PFSK-1 (cell line): Measurements from ENCODE around the gene SERPINA5.

Experiments
- FOXP2 ChIP-seq: optimal IDR thresholded peaks from 2 replicates; pipeline ENCODE3; 2011; ENCODE audit warnings: borderline replicate concordance, control low read depth, inconsistent platforms; ENCODE audit not compliant: insufficient read depth; ENCODE audit errors: extremely low read length, extremely low read depth
- POLR2AphosphoS5 ChIP-seq: IDR thresholded peaks from 2 replicates; pipeline ENCODE4 v1.6.1; 2012; ENCODE audit warnings: low read depth, mild to moderate bottlenecking, control low read depth, low read length, moderate library complexity
- SIN3A ChIP-seq: IDR thresholded peaks from 2 replicates; pipeline ENCODE4 v1.6.1; 2012; ENCODE audit warnings: mild to moderate bottlenecking, low read length, moderate library complexity, borderline replicate concordance; ENCODE audit not compliant: insufficient read depth
- TAF1 ChIP-seq: IDR thresholded peaks from 2 replicates; pipeline ENCODE4 v1.6.1; 2012; ENCODE audit warnings: low read length, control low read depth, borderline replicate concordance; ENCODE audit not compliant: insufficient read depth
- TF ChIP-seq, protein P1 (sequence below), 2 experiments: IDR thresholded peaks; 2 replicates each; pipeline versions ENCODE4 v1.6.1 to v1.8.0; 2011 to 2012; ENCODE audit warnings: low read depth in 2 of 2, low read length in 2 of 2, control low read depth in 1 of 2, inconsistent platforms in 1 of 2, mild to moderate bottlenecking in 1 of 2, moderate library complexity in 1 of 2; ENCODE audit not compliant: insufficient read depth in 1 of 2

Gene SERPINA5

DNA sequence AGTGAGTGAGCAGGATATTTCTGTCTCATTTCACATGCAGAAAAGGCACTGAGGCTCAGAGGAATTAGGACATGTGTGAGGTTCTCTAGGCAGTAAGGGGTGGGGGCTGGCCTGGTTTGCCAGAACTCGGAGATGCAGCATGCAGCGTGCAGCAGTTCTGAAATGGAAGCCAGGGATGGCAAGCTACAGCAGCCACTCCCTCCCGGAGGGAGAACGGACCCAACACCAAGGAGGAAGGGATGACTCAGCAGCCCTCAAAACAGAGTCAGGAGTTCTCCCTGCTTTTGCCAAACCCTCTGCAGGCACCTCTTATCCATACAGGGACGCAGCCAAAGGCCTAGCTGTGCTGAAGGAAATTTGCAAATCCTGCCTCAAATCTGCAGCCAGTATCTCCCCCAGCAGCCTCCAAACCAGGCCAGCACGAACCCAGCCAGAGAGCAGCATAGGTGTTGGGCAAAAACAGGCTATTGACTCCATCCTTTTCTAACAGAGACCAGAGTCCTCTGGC is 20.7 kb downstream of the SERPINA5 start:
- TF ChIP-seq SIN3A (no peak), TAF1 (no peak)

DNA sequence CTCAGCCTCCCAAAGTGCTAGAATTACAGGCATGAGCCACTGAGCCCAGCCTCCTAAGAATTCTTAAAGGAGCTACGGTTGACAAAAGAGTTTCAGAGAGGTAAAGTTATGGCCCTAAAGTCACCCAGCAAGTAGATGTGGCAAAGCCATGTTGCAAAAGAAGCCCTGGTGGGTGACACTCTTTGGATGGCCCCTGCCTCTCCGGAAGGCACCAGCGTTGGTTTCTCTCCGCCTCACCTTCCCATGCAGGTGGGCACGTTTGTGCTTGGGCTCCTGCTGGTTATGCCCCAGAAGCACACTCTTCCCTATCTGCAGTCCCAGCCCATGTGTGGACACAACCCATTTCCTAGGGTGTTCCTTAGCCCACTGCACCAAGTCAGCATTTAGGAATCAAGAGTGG is 21.5 kb downstream of the SERPINA5 start:
- no peak for TF ChIP-seq FOXP2

DNA sequence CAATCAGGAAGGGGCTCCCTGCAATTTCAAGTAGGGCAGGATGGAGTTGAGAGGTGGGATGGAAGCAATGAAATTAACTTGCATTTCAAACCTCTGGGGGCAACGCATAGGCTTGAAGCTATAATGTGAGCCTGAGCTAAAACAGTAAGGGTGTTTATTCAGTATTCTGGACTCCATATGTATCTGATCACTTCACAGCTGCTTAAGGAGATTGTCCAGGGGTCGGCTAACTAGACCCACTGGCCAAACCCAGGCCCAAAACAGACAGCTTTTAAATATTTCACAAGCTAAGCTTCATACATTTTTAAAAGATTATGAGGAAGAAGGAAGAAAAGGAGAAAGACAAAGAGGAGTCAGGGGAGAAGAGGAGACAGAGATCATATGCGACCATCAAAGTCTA is 24.1 kb downstream of the SERPINA5 start:
- TF ChIP-seq TAF1 (no peak), POLR2AphosphoS5 (no peak), SIN3A (no peak), FOXP2 (no peak)
- TF ChIP-seq, protein P1, sequence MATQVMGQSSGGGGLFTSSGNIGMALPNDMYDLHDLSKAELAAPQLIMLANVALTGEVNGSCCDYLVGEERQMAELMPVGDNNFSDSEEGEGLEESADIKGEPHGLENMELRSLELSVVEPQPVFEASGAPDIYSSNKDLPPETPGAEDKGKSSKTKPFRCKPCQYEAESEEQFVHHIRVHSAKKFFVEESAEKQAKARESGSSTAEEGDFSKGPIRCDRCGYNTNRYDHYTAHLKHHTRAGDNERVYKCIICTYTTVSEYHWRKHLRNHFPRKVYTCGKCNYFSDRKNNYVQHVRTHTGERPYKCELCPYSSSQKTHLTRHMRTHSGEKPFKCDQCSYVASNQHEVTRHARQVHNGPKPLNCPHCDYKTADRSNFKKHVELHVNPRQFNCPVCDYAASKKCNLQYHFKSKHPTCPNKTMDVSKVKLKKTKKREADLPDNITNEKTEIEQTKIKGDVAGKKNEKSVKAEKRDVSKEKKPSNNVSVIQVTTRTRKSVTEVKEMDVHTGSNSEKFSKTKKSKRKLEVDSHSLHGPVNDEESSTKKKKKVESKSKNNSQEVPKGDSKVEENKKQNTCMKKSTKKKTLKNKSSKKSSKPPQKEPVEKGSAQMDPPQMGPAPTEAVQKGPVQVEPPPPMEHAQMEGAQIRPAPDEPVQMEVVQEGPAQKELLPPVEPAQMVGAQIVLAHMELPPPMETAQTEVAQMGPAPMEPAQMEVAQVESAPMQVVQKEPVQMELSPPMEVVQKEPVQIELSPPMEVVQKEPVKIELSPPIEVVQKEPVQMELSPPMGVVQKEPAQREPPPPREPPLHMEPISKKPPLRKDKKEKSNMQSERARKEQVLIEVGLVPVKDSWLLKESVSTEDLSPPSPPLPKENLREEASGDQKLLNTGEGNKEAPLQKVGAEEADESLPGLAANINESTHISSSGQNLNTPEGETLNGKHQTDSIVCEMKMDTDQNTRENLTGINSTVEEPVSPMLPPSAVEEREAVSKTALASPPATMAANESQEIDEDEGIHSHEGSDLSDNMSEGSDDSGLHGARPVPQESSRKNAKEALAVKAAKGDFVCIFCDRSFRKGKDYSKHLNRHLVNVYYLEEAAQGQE (IDR thresholded peaks at IDR 0.05; ENCODE audit: insufficient read depth in 1 of 2, low read depth in 2 of 2, low read length in 2 of 2): no peak

DNA sequence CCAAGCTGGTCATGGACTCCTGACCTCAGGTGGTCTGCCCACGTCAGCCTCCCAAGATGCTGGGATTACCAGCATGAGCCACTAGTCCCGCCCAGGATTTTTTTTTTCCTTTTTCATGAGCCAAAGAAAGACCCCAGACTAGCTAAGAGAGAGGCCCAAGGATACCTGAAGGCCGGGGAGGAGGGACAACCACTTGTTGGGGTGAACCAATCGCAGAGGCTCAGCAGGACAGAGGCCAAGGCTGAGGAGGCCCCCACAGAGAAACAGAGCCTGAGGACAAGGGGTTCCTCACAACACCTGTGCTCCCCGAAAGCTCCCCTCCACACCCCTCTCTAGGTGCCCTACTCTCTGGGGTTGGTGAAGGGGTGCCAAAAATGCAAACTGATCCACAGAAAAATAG is 30.0 kb downstream of the SERPINA5 start:
- TF ChIP-seq POLR2AphosphoS5: no peak
- TF ChIP-seq, protein P1 (IDR thresholded peaks at IDR 0.05; ENCODE audit: insufficient read depth in 1 of 2, low read depth in 2 of 2, low read length in 2 of 2): no peak
- no peak for TF ChIP-seq FOXP2

DNA sequence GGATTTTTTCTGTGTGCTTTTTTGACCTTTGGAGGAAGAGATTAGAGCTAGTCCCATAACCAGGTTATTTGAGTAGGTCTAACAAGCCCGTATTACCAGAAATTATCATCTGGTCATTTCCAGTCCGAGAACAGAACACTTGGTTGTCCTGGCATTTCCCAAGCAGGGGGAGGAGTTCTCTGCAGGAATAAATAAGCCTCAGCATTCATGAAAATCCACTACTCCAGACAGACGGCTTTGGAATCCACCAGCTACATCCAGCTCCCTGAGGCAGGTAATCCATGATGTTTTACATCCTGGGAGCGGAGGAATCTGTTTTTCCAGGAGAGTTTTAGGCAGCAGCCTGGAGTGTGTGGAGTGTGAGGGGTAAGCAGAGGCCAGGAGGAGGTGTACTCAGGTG is 30.9 kb downstream of the SERPINA5 start, which contains the start of gene SERPINA3:
TSS of gene SERPINA3 (plus strand) at position 218 of the 400 bp plus-strand sequence. CDS start 2,051 bp downstream, outside the sequence.
- TF ChIP-seq POLR2AphosphoS5: no peak
- no peak for TF ChIP-seq TAF1
- TF ChIP-seq, protein P1 (IDR thresholded peaks at IDR 0.05; ENCODE audit: insufficient read depth in 1 of 2, low read depth in 2 of 2, low read length in 2 of 2): no peak
- TF ChIP-seq SIN3A: no peak
- TF ChIP-seq FOXP2: no peak

DNA sequence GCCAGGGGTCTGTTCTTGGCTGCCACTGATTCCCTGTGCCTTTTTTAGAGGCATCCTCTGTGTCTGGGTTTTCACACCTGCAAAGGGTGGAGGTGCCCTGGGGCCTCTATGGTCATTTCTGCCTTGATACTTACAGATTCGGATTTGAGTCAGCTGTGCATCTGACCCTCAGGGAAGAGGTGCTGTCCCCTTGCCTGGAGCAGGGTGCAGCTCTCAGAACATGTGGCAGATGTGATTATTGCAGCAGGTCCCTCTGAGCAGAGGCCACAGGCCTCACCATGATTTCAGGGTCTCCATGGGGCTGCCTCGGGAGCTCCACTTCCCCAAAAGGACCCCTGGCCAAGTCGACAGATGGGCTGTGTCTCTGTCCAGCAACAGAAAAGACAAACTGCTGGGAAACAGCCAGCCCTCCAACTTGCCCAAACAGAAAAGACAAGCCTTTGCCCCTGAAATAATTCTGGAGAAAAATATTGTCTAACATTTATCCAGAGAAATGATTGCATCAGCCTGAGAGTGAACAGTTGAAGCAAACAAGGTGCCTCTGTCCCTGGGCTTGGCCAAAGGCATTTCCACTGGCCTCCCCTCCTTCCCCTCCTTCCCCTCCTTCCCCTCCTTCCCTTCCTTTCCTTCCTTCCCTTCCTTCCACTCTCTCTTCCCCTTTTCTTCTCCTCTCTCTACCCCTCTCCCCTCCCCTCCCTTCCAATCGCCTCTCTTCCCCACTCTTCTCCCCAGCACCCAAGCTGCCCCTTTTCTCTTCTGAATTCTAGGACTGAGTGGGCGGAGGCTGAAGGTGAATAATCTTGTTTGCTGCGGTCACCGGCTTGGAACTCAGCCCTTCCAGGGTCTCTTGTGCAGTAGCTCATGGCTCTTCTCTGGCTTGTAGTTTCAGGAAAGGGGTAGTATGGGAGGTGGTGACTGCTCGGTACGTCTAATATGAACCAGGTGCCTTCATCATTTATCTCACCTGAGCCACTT is 31.6 kb downstream of the SERPINA5 start:
- TF ChIP-seq, protein P1 (IDR thresholded peaks at IDR 0.05; ENCODE audit: insufficient read depth in 1 of 2, low read depth in 2 of 2, low read length in 2 of 2): peak in 1 of 2 experiments; percentile 23; a peak in 1 of 4 replicates
- TF ChIP-seq FOXP2: no peak
